Measurements from ENCODE around the gene PRR9.

The PRR9 gene

DNA sequence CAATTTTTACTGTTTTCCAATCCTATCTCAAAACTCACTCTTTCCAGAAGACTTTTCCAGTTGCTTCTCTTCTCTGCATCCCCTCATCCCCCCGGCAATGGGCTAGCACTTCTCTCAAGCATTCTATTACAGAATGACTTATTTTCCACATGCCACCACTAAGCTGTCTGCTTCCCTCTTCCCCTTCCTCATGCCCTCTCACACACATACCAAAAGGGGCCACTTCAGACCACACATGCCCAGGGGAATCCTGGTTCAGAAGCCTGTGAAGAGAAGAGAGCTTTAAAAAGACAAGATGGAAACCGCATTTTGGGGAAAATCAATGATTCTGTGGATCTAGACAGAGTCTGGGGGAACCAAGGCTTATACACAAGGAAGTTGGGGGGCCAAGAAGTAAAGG lies 33.7 kb downstream of the PRR9 start:
- TF ChIP-seq GATA2 (IDR thresholded peaks at IDR 0.05; ENCODE audit: low read depth, low read length) (no peak), GATA3 (IDR thresholded peaks at IDR 0.05; ENCODE audit: low read depth, low read length) (no peak)

DNA sequence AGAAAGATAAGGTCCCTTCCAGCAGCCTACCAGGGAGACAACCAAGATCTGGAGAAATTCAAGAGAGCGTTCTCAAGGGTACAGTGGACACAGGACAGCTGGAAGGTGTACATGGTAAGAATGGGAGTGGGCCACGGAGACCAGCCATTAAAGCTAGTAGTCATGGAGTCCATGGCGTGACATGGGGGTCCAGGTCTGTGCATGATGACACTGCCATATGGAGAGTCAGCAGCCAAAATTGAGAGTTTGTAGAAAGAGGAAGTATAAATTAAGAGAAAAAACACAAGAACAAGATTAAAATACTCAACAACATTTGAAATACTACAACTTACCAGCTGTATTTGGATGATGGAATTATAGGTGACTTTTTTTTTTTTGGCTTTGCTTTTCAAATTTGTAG lies 34.2 kb downstream of the PRR9 start:
- TF ChIP-seq GATA3 (IDR thresholded peaks at IDR 0.05; ENCODE audit: low read depth, low read length) (no peak), GATA2 (IDR thresholded peaks at IDR 0.05; ENCODE audit: low read depth, low read length) (no peak)

DNA sequence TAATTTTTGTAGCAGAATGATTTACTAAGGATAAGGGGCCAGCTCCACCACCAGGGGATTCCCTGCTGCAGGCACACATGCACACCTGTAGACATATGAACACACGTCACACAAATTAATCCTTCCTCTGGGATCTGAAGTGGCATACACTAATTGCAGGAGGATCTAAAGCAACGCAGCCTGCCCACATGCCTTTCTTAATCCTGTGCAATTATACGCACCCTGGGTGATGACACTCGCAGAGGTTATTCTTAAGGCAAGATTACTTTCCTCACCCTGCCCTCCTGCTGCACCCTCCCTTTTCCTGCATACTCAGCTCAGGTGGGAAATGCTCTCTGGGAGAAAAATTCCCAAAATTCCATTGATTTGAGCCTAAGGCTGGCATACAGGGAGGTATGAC lies 34.6 kb downstream of the PRR9 start:
- TF ChIP-seq GATA3 (IDR thresholded peaks at IDR 0.05; ENCODE audit: low read depth, low read length) (no peak), GATA2 (IDR thresholded peaks at IDR 0.05; ENCODE audit: low read depth, low read length) (no peak)

DNA sequence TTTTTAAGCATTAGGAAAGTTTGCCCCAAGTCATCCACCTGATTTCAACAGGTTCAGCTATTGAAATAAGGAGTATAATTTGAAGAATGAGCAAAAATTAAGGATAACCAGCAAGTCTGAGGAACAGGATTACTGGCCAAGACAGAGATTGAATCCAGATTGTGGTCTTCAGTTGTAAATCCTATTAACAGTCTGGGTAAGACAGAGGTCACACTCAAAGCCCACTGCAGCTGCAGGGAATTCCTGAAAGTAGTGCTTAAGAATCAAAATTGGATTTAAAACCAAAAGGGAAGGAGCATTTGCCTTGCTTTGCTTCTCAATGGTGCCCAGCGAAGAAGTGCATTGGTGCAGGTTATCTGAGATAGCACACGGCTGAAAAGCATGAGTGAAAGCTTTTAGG lies 35.7 kb downstream of the PRR9 start:
- no peak for TF ChIP-seq GATA2 (IDR thresholded peaks at IDR 0.05; ENCODE audit: low read depth, low read length)

DNA sequence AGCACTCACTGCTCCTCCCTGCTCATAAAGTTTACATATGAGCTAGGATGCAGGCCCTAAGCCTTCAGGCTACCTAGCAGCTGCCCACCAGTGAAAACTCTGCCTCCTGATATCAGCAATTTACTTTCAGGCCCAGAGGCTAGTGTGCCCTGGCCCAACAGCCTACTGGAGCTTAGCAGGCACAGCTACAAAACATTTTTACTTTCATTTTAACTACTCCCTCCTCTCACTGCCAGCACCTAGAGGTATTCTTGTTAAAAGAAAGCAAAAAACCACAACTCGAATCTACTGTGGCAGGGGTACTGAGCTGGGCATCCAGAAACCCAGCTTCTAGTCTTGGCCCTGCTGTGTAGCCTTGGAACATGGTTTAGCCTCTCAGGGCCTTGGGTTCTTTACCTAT lies 36.3 kb downstream of the PRR9 start:
- TF ChIP-seq GATA2 (IDR thresholded peaks at IDR 0.05; ENCODE audit: low read depth, low read length) (no peak), GATA3 (IDR thresholded peaks at IDR 0.05; ENCODE audit: low read depth, low read length) (no peak)

DNA sequence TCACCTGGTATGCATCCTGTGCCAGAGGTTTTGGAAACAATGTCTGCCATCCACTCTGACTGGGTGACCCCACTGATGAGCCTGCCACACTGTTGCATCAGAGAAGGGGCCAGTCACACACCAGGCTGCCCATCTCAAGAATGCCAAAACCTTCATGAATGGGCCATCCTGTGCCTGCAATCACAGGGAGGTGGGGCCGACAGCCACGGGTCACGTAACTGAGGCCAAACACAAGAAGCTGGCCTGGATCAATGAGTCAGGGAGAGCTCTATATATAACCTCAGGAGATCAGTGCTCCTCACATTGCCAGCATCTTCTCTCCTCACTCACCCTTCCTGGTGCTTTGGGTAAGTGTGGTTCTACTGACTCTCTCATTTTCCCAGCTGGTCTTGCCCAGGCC lies 42.0 kb downstream of the PRR9 start, which contains the start of gene LORICRIN:
Gene LORICRIN, plus strand, starts transcription at position 301 of the 400 bp plus-strand sequence. CDS start 1,263 bp downstream, outside the sequence.
- TF ChIP-seq GATA3 (IDR thresholded peaks at IDR 0.05; ENCODE audit: low read depth, low read length) (no peak), GATA2 (IDR thresholded peaks at IDR 0.05; ENCODE audit: low read depth, low read length) (no peak)

DNA sequence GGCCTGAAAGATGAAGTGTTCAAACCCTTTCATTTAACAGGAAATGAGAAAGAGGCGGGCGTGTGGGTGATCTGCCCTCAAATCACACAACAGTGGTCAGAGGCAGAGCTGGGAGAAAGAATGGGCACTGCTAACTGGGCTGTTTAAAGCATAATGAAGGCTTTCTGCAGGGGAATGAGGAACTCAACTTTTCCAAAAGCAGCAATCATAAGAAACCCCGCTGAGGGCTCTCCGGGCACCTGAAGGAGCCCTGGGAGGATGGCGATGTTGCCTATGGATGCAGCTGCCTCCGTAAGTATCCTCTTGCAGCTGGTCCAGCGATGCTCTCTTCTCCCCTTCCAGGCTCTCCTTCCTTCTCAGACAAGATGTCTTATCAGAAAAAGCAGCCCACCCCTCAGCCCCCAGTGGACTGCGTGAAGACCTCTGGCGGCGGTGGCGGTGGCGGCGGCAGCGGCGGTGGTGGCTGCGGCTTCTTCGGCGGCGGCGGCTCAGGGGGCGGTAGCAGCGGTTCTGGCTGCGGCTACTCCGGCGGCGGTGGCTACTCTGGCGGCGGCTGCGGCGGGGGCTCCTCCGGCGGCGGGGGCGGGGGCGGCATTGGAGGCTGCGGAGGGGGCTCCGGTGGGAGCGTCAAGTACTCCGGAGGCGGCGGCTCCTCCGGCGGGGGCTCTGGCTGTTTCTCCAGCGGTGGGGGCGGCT lies 43.3 kb downstream of the PRR9 start:
- TF ChIP-seq GATA3 (IDR thresholded peaks at IDR 0.05; ENCODE audit: low read depth, low read length) (no peak), GATA2 (IDR thresholded peaks at IDR 0.05; ENCODE audit: low read depth, low read length) (no peak)

DNA sequence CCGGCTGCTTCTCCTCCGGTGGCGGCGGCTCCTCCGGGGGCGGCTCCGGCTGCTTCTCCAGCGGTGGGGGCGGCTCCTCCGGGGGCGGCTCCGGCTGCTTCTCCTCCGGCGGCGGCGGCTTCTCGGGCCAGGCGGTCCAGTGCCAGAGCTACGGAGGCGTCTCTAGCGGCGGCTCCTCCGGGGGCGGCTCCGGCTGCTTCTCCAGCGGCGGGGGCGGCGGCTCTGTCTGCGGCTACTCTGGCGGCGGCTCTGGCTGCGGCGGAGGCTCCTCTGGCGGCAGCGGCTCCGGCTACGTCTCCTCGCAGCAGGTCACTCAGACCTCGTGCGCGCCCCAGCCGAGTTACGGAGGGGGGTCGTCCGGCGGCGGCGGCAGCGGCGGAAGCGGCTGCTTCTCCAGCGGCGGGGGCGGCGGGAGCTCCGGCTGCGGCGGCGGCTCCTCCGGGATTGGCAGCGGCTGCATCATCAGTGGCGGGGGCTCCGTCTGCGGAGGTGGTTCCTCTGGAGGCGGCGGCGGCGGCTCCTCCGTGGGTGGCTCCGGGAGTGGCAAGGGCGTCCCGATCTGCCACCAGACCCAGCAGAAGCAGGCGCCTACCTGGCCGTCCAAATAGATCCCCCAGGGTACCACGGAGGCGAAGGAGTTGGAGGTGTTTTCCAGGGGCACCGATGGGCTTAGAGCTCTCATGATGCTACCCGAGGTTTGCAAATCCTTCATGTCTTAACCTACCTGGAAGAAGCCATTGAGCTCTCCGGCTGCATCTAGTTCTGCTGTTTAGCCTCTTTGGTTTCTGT lies 44.1 kb downstream of the PRR9 start:
- TF ChIP-seq GATA3 (IDR thresholded peaks at IDR 0.05; ENCODE audit: low read depth, low read length) (no peak), GATA2 (IDR thresholded peaks at IDR 0.05; ENCODE audit: low read depth, low read length) (no peak)

DNA sequence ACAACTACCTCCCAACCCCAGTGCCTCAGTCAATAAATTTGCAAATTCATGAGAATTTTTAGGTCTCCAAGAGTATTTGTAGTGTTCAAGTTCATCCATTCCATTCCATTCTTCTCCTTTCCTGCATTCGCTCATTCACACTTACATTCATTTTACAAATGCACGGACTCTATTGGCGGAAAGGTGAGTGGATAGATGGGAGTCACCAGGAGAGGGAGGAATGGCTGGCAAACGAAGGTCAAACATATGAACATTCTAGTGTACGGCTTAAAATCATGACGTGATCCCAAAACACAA lies 44.6 kb downstream of the PRR9 start:
- TF ChIP-seq GATA3 (IDR thresholded peaks at IDR 0.05; ENCODE audit: low read depth, low read length) (no peak), GATA2 (IDR thresholded peaks at IDR 0.05; ENCODE audit: low read depth, low read length) (no peak)

DNA sequence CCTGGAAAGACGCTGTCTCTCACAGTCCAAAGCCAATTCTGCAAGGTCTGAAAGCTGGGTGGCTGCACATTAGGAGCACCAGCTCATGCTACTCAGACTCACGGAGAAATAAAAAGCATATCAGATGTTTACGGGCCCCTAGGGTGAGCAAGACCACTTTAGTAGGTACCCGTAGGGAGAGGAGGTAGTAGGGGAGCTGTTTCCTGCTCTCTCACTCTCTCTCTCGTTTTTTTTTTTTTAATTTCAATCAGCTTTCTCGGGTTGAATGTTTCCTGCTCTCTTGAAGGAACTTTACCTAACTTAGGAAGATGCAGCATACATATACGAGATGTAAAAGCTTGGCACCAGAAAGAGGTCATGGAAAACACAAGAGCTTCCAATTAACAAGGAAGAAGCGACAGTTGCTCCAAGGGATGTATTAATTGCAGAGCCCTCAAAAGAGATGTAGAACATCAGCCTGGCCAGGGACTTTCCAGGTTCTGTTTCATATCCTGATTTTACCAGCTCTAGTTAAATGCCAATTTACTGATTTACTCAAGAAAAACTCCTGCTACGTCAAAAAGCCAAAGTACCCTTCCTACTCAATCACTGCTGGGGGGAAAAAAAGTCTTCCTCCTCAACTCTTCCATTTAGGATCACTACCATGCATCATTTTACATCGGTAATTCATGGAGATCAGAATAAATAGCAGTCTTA lies 45.2 kb downstream of the PRR9 start:
- TF ChIP-seq GATA2 (IDR thresholded peaks at IDR 0.05; ENCODE audit: low read depth, low read length) (no peak), GATA3 (IDR thresholded peaks at IDR 0.05; ENCODE audit: low read depth, low read length) (no peak)

DNA sequence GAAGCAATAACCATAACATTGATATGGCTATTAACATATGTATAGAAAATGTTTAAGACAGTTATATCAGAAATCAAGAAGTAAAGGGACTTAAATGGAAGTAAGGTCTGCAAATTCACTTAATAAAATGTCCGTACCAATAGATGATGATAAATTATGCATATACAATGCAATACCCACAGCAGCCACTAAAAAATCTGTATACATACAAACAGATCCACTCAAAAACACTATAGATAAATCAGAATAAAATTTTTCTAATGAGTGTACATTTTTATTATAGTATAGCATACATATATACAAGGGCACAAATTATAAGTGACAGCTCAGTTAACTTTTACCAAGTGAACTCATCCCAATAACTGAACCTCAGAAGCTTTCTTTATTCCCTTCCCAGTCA lies 48.1 kb downstream of the PRR9 start:
- no peak for TF ChIP-seq GATA2 (IDR thresholded peaks at IDR 0.05; ENCODE audit: low read depth, low read length)
- TF ChIP-seq GATA3 (IDR thresholded peaks at IDR 0.05; ENCODE audit: low read depth, low read length): no peak

All from SH-SY5Y (cell line).